NB4 (cell line): ENCODE results near the gene SEMA5A.

Experiments used
- DNase-seq: peaks from one replicate; pipeline ENCODE4 v3.0.0; 2010; ENCODE audit warnings: low read depth
- H3K4me3 ChIP-seq: one replicate; pipeline ENCODE4 v1.5.1; 2011; ENCODE audit warnings: mild to moderate bottlenecking, low read depth, low read length, moderate library complexity
- CTCF ChIP-seq: IDR thresholded peaks from one replicate; pipeline ENCODE4 v1.5.1; 2012; ENCODE audit warnings: low read depth, low read length
- MAX ChIP-seq: IDR thresholded peaks from 2 replicates; pipeline ENCODE4 v1.6.1; 2011; ENCODE audit warnings: low read depth, low read length
- MYC ChIP-seq: IDR thresholded peaks from 2 replicates; pipeline ENCODE4 v1.6.1; 2011; ENCODE audit warnings: low read depth, low read length
- POLR2A ChIP-seq: IDR thresholded peaks from 2 replicates; pipeline ENCODE4 v1.6.1; 2011; ENCODE audit warnings: mild to moderate bottlenecking; ENCODE audit not compliant: insufficient read length; ENCODE audit errors: extremely low read depth

SEMA5A gene

GRCh38 chr5:9063615-9064245 is 482.1 kb downstream of the SEMA5A start:
- H3K4me3 ChIP-seq: no peak overlapping the region
- no peak for TF ChIP-seq MAX
- TF ChIP-seq POLR2A: no peak
- TF ChIP-seq CTCF: no peak
- no peak for TF ChIP-seq MYC
- DNase-seq: no peak

DNA sequence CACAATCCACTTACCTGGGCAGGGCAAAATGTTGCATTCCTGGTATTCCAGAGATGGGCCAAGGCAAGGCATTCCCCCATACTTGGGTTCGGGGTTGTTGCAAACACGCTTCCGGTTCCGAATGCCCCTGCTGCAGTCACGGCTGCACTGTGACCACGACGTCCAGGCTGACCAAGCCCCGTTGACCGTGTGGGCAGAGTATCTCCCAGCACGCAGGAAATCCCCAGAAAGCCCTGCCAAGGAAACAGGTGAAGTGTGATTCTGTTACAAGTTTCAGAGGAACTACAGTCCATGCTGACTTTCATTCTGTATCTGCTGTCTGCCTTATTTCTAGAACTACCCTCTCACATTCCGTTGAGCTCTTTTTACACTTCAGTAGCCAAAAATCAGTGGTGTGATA is 483.0 kb downstream of the SEMA5A start:
- no peak for TF ChIP-seq MYC
- no peak for TF ChIP-seq POLR2A
- DNase-seq: no peak
- H3K4me3 ChIP-seq: no peak overlapping the region

DNA sequence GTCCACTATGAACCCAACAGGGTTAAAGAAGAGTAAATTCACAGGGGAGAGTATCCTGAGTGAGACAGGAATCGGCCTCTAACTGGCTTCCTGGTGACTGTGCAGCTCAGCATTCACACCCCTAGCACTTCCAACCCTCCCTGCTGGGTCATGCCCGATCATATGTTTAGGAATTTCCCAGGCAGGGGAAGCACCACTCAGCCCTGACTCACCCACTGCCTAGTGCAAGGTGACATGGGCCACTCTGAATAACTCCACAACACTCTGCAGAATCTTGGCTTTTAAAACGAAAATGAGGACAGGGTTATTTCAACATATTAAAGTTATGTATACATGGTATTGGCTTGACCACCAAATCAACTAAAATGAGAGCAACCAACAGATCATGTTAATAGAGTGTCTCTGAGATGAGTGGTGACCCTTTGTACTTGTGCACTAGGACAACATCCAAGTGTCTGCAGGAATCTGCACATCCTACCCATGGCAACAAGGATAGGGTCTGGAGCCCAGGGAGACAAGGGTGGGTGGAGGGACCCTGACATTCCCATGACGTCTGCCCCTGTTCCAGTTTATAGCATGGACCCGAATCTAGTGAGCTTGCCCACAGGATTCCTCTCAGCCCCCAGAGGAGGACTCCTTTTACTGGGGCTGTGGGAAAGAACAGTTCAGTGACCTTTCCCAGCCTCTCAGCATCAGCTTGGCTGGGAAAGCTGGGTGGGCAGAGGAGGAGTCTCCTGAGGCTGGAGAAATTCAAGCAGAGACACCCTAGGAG is 485.8 kb downstream of the SEMA5A start:
- no peak for DNase-seq
- TF ChIP-seq CTCF (no peak), MAX (no peak), MYC (no peak), POLR2A (no peak)
- no peak overlapping the region for H3K4me3 ChIP-seq

- no peak for DNase-seq
- H3K4me3 ChIP-seq: no peak overlapping the region
- TF ChIP-seq CTCF (no peak), POLR2A (no peak), MAX (no peak), MYC (no peak)
Measured at GRCh38 chr5:9058666-9059065, 487.2 kb downstream of the SEMA5A start.

GRCh38 chr5:9058161-9058560 is 487.7 kb downstream of the SEMA5A start:
- H3K4me3 ChIP-seq: no peak overlapping the region
- no peak for DNase-seq
- TF ChIP-seq POLR2A (no peak), MYC (no peak), MAX (no peak), CTCF (no peak)

GRCh38 chr5:9057406-9058000 is 488.4 kb downstream of the SEMA5A start:
- no peak for DNase-seq

More at GRCh38 chr5:9057406-9058000, 488.4 kb downstream of the SEMA5A start:
- no peak overlapping the region for H3K4me3 ChIP-seq
- TF ChIP-seq POLR2A: no peak
- TF ChIP-seq CTCF: no peak
- no peak for TF ChIP-seq MYC
- TF ChIP-seq MAX: no peak
